Measurements from ENCODE around the gene MIS18BP1. TPM values are rescaled to one million over a fixed set of nuclear protein-coding genes. Genes with fewer than 3 reads are reported as not detected.

MIS18BP1 gene
- total and polyA plus RNA-seq, 7 donors = 1.5 to 5.1 (median 3.1) TPM

DNA sequence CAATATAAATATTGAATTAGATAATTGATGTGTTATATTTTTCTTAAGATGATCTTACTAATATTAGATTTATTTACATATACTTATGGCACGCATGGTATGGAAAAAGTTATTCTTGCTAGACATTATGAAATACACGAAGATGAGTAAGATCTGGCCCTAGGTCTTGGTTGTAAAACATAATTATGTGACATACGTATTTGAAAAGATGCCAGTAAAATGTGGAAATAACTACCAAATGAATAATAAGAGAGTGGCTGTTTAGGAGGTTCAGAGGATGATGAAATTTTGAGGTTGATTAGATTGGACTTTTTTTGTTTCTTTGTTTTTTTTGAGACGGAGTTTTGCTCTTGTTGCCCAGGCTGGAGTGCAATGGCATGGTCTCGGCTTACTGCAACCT, 75.9 kb downstream of the MIS18BP1 start:
- no peak for ATAC-seq
- 94 to 95% (median 94%) methylated on average over 5 of the region's 5 CpGs for WGBS, 3 donors

GRCh38 chr14:45169906-45170305, 83.1 kb downstream of the MIS18BP1 start:
- ATAC-seq = no peak

More for the DNA sequence above, 75.9 kb downstream of the MIS18BP1 start:
- intact Hi-C loops (cut with DNase I) = no loop called here
- Histone ChIP-seq H3K9me3 (no peaks in the 10 kb centered on the region), H3K4me1 (no peaks in the 10 kb centered on the region), H3K27me3 (ENCODE audit: insufficient read depth in 3 of 3, low read length in 2 of 3) (no peaks in the 10 kb centered on the region), H3K4me3 (no peak overlapping the region), H3K36me3 (ENCODE audit: insufficient read depth in 1 of 2, low read depth in 1 of 2) (peaks cover 0 to 14% of the 10 kb centered on the region in 2 donors), H3K27ac (no peak overlapping the region)
- no peak for DNase-seq
- TF ChIP-seq, protein P1, sequence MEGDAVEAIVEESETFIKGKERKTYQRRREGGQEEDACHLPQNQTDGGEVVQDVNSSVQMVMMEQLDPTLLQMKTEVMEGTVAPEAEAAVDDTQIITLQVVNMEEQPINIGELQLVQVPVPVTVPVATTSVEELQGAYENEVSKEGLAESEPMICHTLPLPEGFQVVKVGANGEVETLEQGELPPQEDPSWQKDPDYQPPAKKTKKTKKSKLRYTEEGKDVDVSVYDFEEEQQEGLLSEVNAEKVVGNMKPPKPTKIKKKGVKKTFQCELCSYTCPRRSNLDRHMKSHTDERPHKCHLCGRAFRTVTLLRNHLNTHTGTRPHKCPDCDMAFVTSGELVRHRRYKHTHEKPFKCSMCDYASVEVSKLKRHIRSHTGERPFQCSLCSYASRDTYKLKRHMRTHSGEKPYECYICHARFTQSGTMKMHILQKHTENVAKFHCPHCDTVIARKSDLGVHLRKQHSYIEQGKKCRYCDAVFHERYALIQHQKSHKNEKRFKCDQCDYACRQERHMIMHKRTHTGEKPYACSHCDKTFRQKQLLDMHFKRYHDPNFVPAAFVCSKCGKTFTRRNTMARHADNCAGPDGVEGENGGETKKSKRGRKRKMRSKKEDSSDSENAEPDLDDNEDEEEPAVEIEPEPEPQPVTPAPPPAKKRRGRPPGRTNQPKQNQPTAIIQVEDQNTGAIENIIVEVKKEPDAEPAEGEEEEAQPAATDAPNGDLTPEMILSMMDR (IDR thresholded peaks at IDR 0.05) = no peak

GRCh38 chr14:45156067-45156466, 96.9 kb downstream of the MIS18BP1 start:
- Histone ChIP-seq H3K27me3 (ENCODE audit: insufficient read depth in 3 of 3, low read length in 2 of 3) (no peaks in the 10 kb centered on the region), H3K4me3 (no peak overlapping the region), H3K27ac (no peak overlapping the region), H3K36me3 (ENCODE audit: insufficient read depth in 1 of 2, low read depth in 1 of 2) (no peaks in the 10 kb centered on the region), H3K4me1 (no peaks in the 10 kb centered on the region), H3K9me3 (no peaks in the 10 kb centered on the region)
- intact Hi-C loops (cut with DNase I) = no loop called here
- TF ChIP-seq, protein P1 (IDR thresholded peaks at IDR 0.05) = no peak
- ATAC-seq (no peak), DNase-seq (no peak)

More at GRCh38 chr14:45169906-45170305, 83.1 kb downstream of the MIS18BP1 start:
- no peaks in the 10 kb centered on the region for H3K9me3 ChIP-seq
- intact Hi-C loops (cut with DNase I) = no loop called here
- DNase-seq = no peak
- peaks cover 0 to 34% of the 10 kb centered on the region in 2 donors for H3K36me3 ChIP-seq (ENCODE audit: insufficient read depth in 1 of 2, low read depth in 1 of 2)
- no peaks in the 10 kb centered on the region for H3K27me3 ChIP-seq (ENCODE audit: insufficient read depth in 3 of 3, low read length in 2 of 3)
- TF ChIP-seq, protein P1 (IDR thresholded peaks at IDR 0.05) = no peak
- H3K4me3 ChIP-seq = no peak overlapping the region
- H3K27ac ChIP-seq = no peak overlapping the region
- H3K4me1 ChIP-seq = no peaks in the 10 kb centered on the region

Other genes starting within 250 kb of the MIS18BP1 start
- gene PRPF39, start 169.1 kb downstream of the MIS18BP1 start, total RNA-seq = 10 to 100 TPM; 13.8 to 32.4 (median 20.2) TPM
- gene PRPF39, start 169.1 kb downstream of the MIS18BP1 start, polyA plus RNA-seq = 10 to 100 TPM; 10.1 to 23.4 (median 13.1) TPM
- gene FKBP3, start 118.7 kb downstream of the MIS18BP1 start, total RNA-seq = 100 to 1,000 TPM; 169 to 202 (median 185) TPM
- gene FKBP3, start 118.7 kb downstream of the MIS18BP1 start, polyA plus RNA-seq = 100 to 1,000 TPM; 132 to 346 (median 260) TPM
- 1 to 10 TPM; 1.5 to 2.4 (median 1.9) TPM for gene FANCM, start 117.3 kb downstream of the MIS18BP1 start, total RNA-seq
- gene FANCM, start 117.3 kb downstream of the MIS18BP1 start, polyA plus RNA-seq = 1 to 10 TPM; 1.0 to 2.2 (median 1.7) TPM

All from psoas muscle (tissue), 8 donors.